HepG2 (cell line): ENCODE data around the gene AFDN. TPM values are rescaled to one million over a fixed set of nuclear protein-coding genes. Genes with fewer than 3 reads are reported as not detected.

ENCODE experiments used
- FOXJ3 ChIP-seq: sonication (generic); formaldehyde crosslinking; IDR thresholded peaks from 2 replicates; pipeline ENCODE4 v1.4.0; 2020; ENCODE audit warnings: missing genetic modification reagents, mild to moderate bottlenecking, borderline replicate concordance
- HIVEP1 ChIP-seq: sonication (generic); formaldehyde crosslinking; IDR thresholded peaks from 2 replicates; pipeline ENCODE4 v1.4.0; 2020; ENCODE audit warnings: mild to moderate bottlenecking, missing genetic modification reagents
- MTA1 ChIP-seq: sonication (generic); formaldehyde crosslinking; IDR thresholded peaks from 2 replicates; pipeline ENCODE4 v1.4.0; 2020; ENCODE audit warnings: missing genetic modification reagents, mild to moderate bottlenecking, borderline replicate concordance
- RFX1 ChIP-seq: fragments of 450-650 bp; IDR thresholded peaks from 2 replicates; pipeline ENCODE4 v1.6.1; 2017
- SMAD1 ChIP-seq: sonication (generic); formaldehyde crosslinking; IDR thresholded peaks from 2 replicates; pipeline ENCODE4 v1.4.0; 2020; ENCODE audit warnings: missing genetic modification reagents, low read depth, mild to moderate bottlenecking, borderline replicate concordance
- SMAD9 ChIP-seq: sonication (generic); formaldehyde crosslinking; IDR thresholded peaks from 2 replicates; pipeline ENCODE4 v1.5.1; 2020; ENCODE audit warnings: mild to moderate bottlenecking, missing genetic modification reagents
- SNRNP70 ChIP-seq: fragments of 200-400 bp; formaldehyde crosslinking; IDR thresholded peaks from 2 replicates; pipeline ENCODE4 v1.6.1; 2017; ENCODE audit warnings: mild to moderate bottlenecking, low read depth, low read length, moderate library complexity
- SP2 ChIP-seq: sonication (generic); formaldehyde crosslinking; IDR thresholded peaks from 2 replicates; pipeline ENCODE4 v1.5.1; 2020; ENCODE audit warnings: mild to moderate bottlenecking, missing genetic modification reagents
- ZNF12 ChIP-seq: sonication (generic); formaldehyde crosslinking; IDR thresholded peaks from 2 replicates; pipeline ENCODE4 v1.5.0; 2020; ENCODE audit warnings: missing genetic modification reagents
- ZNF614 ChIP-seq: IDR thresholded peaks from 2 replicates; pipeline ENCODE4 v1.6.1; 2018; ENCODE audit warnings: missing biosample characterization, missing genetic modification reagents, inconsistent platforms, borderline replicate concordance
- ZNF709 ChIP-seq: sonication (generic); formaldehyde crosslinking; IDR thresholded peaks from 2 replicates; pipeline ENCODE4 v1.5.0; 2020; ENCODE audit warnings: mild to moderate bottlenecking, missing genetic modification reagents
- ZNF761 ChIP-seq: sonication (generic); formaldehyde crosslinking; conservative IDR thresholded peaks from 2 replicates; pipeline ENCODE4 v1.4.0; 2020; ENCODE audit warnings: mild to moderate bottlenecking, missing genetic modification reagents
- polyA plus RNA-seq, 8 experiments: library from polyadenylated mRNA; depleted of rRNA in 3 of 8; stranded (reverse) in 7 of 8; unstranded in 1 of 8; fragments of >200 nt; fragmentation: Illumina TruSeq in 4 of 8; extraction: Trizol in 4 of 8; gene quantifications; 2 replicates each; pipeline versions ENCODE4 v1.2.1 to v1.2.3, GENCODE V29; 2011 to 2016; ENCODE audit warnings: low read depth in 4 of 8, missing spikeins in 1 of 8, mixed read lengths in 1 of 8; ENCODE audit not compliant: insufficient read depth in 1 of 8
- total RNA-seq, 5 experiments: library from RNA; depleted of rRNA; stranded (reverse); fragments of >200 nt; fragmentation: Illumina TruSeq; extraction: Trizol; gene quantifications; 2 replicates each; pipeline ENCODE4 v1.2.3, GENCODE V29; 2016; ENCODE audit warnings: low read depth in 1 of 5
- TF ChIP-seq, protein P1 (sequence below): sonication (generic); formaldehyde crosslinking; IDR thresholded peaks from 2 replicates; pipeline ENCODE4 v1.5.1; 2020; ENCODE audit warnings: missing genetic modification reagents, mild to moderate bottlenecking, borderline replicate concordance
- TF ChIP-seq, protein P2 (sequence below): sonication (generic); formaldehyde crosslinking; IDR thresholded peaks from 2 replicates; pipeline ENCODE4 v1.9.0; 2022; ENCODE audit warnings: missing genetic modification reagents, mild to moderate bottlenecking, borderline replicate concordance
- TF ChIP-seq, protein P3 (sequence below): sonication (generic); formaldehyde crosslinking; IDR thresholded peaks from one replicate; pipeline ENCODE4 v1.5.1; 2020; ENCODE audit warnings: mild to moderate bottlenecking, missing genetic modification reagents; ENCODE audit errors: not compliant biosample characterization
- TF ChIP-seq, protein P4 (sequence below): sonication (generic); formaldehyde crosslinking; IDR thresholded peaks from 2 replicates; pipeline ENCODE4 v1.5.1; 2020; ENCODE audit warnings: mild to moderate bottlenecking, missing genetic modification reagents, borderline replicate concordance

AFDN gene
- total and polyA plus RNA-seq, 2 of the 13 experiments (the other 11 are each of a cell fraction or from before 2014, with no cell fraction given), result 136 to 151 TPM

DNA sequence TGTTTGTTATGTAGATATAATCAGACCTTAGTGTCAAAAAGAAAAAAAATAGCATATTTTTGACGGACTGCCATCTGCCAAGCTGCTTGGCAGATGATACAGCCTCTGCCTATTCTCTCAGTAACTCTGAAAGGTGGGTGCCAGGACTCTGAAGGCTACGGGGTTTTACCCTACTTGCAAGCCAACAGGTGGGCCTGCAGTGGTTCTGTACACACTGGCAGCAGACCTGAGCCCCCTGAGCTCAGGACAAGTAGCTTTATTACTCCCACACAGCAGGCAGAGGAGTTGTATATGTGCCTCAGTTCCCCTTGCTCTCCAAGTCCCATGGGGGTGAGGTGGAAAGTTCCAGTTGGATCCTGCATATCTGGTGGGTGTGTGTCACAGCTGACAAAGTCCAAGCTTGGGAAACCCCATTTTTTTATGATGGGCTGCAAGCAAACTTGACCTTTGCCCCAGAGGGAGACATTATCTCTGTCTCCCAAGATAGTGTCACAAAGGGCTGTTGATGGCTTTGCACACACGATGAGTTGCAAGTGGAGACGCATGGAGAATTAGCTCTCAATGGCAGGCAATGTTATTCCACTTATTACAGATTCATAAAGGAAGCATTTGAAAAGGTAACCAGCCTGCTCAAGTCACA is 20.5 kb upstream of the AFDN start (continued):
- TF ChIP-seq ZNF709, result no peak
- TF ChIP-seq ZNF12 (CRISPR knock-in tag), result no peak
- peak; percentile 42; the same call in 1 of the 2 replicates for TF ChIP-seq SMAD1 (CRISPR knock-in tag)
- TF ChIP-seq RFX1, result no peak
- peak; percentile 97 for TF ChIP-seq HIVEP1 (CRISPR knock-in tag)
- TF ChIP-seq ZNF614, result peak; percentile 92
- peak; percentile 74 for TF ChIP-seq MTA1 (CRISPR knock-in tag)
- peak; percentile 90 for TF ChIP-seq FOXJ3 (CRISPR knock-in tag)
- TF ChIP-seq, protein P1, sequence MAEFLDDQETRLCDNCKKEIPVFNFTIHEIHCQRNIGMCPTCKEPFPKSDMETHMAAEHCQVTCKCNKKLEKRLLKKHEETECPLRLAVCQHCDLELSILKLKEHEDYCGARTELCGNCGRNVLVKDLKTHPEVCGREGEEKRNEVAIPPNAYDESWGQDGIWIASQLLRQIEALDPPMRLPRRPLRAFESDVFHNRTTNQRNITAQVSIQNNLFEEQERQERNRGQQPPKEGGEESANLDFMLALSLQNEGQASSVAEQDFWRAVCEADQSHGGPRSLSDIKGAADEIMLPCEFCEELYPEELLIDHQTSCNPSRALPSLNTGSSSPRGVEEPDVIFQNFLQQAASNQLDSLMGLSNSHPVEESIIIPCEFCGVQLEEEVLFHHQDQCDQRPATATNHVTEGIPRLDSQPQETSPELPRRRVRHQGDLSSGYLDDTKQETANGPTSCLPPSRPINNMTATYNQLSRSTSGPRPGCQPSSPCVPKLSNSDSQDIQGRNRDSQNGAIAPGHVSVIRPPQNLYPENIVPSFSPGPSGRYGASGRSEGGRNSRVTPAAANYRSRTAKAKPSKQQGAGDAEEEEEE, result no peak; the same call in 1 of the 2 replicates
- TF ChIP-seq, protein P2, sequence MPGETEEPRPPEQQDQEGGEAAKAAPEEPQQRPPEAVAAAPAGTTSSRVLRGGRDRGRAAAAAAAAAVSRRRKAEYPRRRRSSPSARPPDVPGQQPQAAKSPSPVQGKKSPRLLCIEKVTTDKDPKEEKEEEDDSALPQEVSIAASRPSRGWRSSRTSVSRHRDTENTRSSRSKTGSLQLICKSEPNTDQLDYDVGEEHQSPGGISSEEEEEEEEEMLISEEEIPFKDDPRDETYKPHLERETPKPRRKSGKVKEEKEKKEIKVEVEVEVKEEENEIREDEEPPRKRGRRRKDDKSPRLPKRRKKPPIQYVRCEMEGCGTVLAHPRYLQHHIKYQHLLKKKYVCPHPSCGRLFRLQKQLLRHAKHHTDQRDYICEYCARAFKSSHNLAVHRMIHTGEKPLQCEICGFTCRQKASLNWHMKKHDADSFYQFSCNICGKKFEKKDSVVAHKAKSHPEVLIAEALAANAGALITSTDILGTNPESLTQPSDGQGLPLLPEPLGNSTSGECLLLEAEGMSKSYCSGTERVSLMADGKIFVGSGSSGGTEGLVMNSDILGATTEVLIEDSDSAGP, result peak; percentile 40; the same call in 1 of the 2 replicates
- TF ChIP-seq ZNF761 (CRISPR knock-in tag), result no peak; the same call in 1 of the 2 replicates
- TF ChIP-seq, protein P3, sequence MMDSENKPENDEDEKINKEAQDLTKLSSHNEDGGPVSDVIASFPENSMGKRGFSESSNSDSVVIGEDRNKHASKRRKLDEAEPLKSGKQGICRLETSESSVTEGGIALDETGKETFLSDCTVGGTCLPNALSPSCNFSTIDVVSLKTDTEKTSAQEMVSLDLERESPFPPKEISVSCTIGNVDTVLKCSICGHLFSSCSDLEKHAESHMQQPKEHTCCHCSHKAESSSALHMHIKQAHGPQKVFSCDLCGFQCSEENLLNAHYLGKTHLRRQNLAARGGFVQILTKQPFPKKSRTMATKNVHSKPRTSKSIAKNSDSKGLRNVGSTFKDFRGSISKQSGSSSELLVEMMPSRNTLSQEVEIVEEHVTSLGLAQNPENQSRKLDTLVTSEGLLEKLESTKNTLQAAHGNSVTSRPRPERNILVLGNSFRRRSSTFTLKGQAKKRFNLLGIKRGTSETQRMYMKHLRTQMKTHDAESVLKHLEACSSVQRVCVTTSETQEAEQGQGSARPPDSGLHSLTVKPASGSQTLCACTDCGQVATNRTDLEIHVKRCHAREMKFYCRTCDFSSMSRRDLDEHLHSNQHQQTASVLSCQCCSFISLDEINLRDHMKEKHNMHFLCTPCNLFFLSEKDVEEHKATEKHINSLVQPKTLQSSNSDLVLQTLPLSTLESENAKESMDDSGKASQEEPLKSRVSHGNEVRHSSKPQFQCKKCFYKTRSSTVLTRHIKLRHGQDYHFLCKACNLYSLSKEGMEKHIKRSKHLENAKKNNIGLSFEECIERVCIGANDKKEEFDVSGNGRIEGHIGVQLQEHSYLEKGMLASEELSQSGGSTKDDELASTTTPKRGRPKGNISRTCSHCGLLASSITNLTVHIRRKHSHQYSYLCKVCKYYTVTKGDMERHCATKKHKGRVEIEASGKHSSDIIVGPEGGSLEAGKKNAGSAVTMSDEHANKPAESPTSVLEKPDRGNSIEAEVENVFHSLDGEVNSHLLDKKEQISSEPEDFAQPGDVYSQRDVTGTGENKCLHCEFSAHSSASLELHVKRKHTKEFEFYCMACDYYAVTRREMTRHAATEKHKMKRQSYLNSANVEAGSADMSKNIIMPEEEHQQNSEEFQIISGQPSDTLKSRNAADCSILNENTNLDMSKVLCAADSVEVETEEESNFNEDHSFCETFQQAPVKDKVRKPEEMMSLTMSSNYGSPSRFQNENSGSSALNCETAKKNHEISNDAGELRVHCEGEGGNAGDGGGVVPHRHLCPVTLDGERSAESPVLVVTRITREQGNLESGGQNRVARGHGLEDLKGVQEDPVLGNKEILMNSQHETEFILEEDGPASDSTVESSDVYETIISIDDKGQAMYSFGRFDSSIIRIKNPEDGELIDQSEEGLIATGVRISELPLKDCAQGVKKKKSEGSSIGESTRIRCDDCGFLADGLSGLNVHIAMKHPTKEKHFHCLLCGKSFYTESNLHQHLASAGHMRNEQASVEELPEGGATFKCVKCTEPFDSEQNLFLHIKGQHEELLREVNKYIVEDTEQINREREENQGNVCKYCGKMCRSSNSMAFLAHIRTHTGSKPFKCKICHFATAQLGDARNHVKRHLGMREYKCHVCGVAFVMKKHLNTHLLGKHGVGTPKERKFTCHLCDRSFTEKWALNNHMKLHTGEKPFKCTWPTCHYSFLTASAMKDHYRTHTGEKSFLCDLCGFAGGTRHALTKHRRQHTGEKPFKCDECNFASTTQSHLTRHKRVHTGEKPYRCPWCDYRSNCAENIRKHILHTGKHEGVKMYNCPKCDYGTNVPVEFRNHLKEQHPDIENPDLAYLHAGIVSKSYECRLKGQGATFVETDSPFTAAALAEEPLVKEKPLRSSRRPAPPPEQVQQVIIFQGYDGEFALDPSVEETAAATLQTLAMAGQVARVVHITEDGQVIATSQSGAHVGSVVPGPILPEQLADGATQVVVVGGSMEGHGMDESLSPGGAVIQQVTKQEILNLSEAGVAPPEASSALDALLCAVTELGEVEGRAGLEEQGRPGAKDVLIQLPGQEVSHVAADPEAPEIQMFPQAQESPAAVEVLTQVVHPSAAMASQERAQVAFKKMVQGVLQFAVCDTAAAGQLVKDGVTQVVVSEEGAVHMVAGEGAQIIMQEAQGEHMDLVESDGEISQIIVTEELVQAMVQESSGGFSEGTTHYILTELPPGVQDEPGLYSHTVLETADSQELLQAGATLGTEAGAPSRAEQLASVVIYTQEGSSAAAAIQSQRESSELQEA (CRISPR knock-in tag), result no peak
- TF ChIP-seq SNRNP70, result no peak
- no peak for TF ChIP-seq SMAD9
- TF ChIP-seq, protein P4, sequence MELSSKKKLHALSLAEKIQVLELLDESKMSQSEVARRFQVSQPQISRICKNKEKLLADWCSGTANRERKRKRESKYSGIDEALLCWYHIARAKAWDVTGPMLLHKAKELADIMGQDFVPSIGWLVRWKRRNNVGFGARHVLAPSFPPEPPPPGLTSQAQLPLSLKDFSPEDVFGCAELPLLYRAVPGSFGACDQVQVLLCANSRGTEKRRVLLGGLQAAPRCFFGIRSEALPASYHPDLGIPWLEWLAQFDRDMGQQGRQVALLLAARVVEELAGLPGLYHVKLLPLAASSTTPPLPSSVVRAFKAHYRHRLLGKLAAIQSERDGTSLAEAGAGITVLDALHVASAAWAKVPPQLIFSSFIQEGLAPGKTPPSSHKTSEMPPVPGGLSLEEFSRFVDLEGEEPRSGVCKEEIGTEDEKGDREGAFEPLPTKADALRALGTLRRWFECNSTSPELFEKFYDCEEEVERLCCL, result no peak
- TF ChIP-seq SP2 (CRISPR knock-in tag), result no peak
